Measurements from ENCODE around the gene SLU7. TPM values are rescaled to one million over a fixed set of nuclear protein-coding genes. Genes with fewer than 3 reads are reported as not detected.

The SLU7 gene
- total and polyA plus RNA-seq, 2 of the 4 experiments (the other 2 are of a cell fraction) = 15.9 to 34.2 TPM

DNA sequence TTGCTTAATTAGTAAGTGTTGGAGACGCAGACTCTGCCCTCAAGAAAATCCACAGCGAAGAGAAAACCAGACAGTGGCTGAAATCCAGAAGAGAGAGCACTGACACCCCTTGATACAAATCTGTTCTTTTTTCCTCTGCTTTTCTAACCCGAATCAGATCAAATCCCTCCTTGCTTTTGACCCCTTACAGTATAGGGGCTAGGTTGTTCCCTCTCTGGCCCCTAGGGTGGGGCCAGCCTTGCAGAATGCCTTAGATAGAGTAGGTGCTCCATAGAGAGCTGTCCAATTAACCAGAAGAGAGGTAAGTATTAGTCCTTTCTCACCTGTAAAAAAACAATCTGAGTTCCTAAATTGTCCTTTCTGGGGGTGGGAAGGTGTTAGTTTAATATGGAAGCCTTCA lies 58.6 kb downstream of the SLU7 start:
- TF ChIP-seq RCOR1 (IDR thresholded peaks at IDR 0.05; ENCODE audit: insufficient replicate concordance, low read length) (no peak), SMC3 (IDR thresholded peaks at IDR 0.05; ENCODE audit: low read depth, low read length) (no peak), POLR2A (IDR thresholded peaks at IDR 0.05; ENCODE audit: low read depth, low read length) (no peak), MXI1 (IDR thresholded peaks at IDR 0.05; ENCODE audit: borderline replicate concordance, low read depth, low read length) (no peak)
- POLR2A ChIA-PET (ENCODE audit: unreplicated experiment) = interaction anchor here (0.6 kb wide), 1 partner anchor 306 kb away, joined by 3 read pairs; no protein-coding TSS in a partner anchor
- peaks cover 2% of the 10 kb centered on the region; the same call in 1 of the 2 replicates for H3K4me1 ChIP-seq (ENCODE audit: control insufficient read depth, insufficient read depth, low read length)
- no peaks in the 10 kb centered on the region for H3K36me3 ChIP-seq (ENCODE audit: control insufficient read depth, insufficient read depth, low read length)
- H2AFZ ChIP-seq (replicated peaks; ENCODE audit: low read length, poor library complexity) = no peak overlapping the region
- no peak overlapping the region for H2BK120ac ChIP-seq (ENCODE audit: low read depth, low read length)
- no peaks in the 10 kb centered on the region for H3K79me1 ChIP-seq (ENCODE audit: low read depth in 1 of 2, low read length in 2 of 2)
- H2BK20ac ChIP-seq (ENCODE audit: low read depth, low read length) = no peak overlapping the region
- no peak overlapping the region for H3K14ac ChIP-seq (replicated peaks; ENCODE audit: low read depth, low read length)
- no peak overlapping the region for H3K4me3 ChIP-seq (ENCODE audit: insufficient read depth, low read depth, low read length)
- H3K9ac ChIP-seq (ENCODE audit: low read depth, low read length) = no peak overlapping the region
- no peak overlapping the region for H4K8ac ChIP-seq (ENCODE audit: low read depth in 2 of 2, low read length in 2 of 2)
- ATAC-seq (ENCODE audit: low read depth) (no peak), DNase-seq (no peak)
- no peak overlapping the region for H3K27ac ChIP-seq (ENCODE audit: insufficient read depth, low read length)
- in situ Hi-C loops (cut with MboI; ENCODE audit: low sequenced_read_pairs) (no loop called here), intact Hi-C loops (cut with micrococcal nuclease) (no loop called here), dilution Hi-C loops (cut with HindIII; ENCODE audit: low sequenced_read_pairs, unreplicated experiment) (loop anchor here (25.0 kb wide), 1 partner anchor 348 kb away; the partner anchor contains the start of gene TTC1)
- H3K18ac ChIP-seq (ENCODE audit: low read depth, low read length) = no peak overlapping the region
- no peak overlapping the region for H3K23ac ChIP-seq (ENCODE audit: low read depth, low read length)
- no peak overlapping the region for H3K56ac ChIP-seq (ENCODE audit: extremely low read depth, insufficient read depth, low read length)
- H4K5ac ChIP-seq (ENCODE audit: low read depth, low read length) = no peak overlapping the region
- no peak overlapping the region for H2BK15ac ChIP-seq (ENCODE audit: low read depth, low read length)
- H3K9me1 ChIP-seq (ENCODE audit: insufficient read depth, low read length) = no peaks in the 10 kb centered on the region; the same call in 1 of the 2 replicates
- BruUV-seq (replicated peaks) = no TSS peak
- H4K20me1 ChIP-seq (ENCODE audit: insufficient read depth, low read length) = no peaks in the 10 kb centered on the region
- WGBS, 2 experiments (ENCODE audit: extremely low coverage in 2 of 2, insufficient read length in 1 of 2) = no CpG with 5 or more reads among the region's 3 CpGs
- no peaks in the 10 kb centered on the region for H3K27me3 ChIP-seq (ENCODE audit: control insufficient read depth, insufficient read depth, low read length)
- no peak overlapping the region for H2BK5ac ChIP-seq (ENCODE audit: low read depth, low read length, poor library complexity, severe bottlenecking)
- H3K4me2 ChIP-seq (ENCODE audit: low read depth, low read length) = no peak overlapping the region
- H3K9me3 ChIP-seq (ENCODE audit: control insufficient read depth, insufficient read depth, low read length) = no peaks in the 10 kb centered on the region
- no peak overlapping the region for H3K4ac ChIP-seq (ENCODE audit: low read depth, low read length)
- CTCF ChIA-PET = no interaction called here
- no peak overlapping the region for H2AK5ac ChIP-seq (ENCODE audit: low read depth, low read length)
- no peak overlapping the region for H2AK9ac ChIP-seq (replicated peaks; ENCODE audit: low read depth, low read length, poor library complexity)
- no peak overlapping the region for H4K91ac ChIP-seq (ENCODE audit: insufficient read depth, low read depth, low read length)

All from IMR-90 (cell line).